Esophagus muscularis mucosa (tissue), 4 donors: Measurements from ENCODE around the gene TBC1D10A. TPM values are rescaled to one million over a fixed set of nuclear protein-coding genes. Genes with fewer than 3 reads are reported as not detected.
A peak's percentile ranks its signal among the peaks of the same experiment; 100 is the strongest.

Experiments used
- DNase-seq: peaks from one replicate; pipeline ENCODE4 v3.0.0-alpha.2; 2017; ENCODE audit errors: extremely low spot score
- H3K27ac ChIP-seq, 4 donors: fragments of 200-600 bp; sonication (generic); replicated peaks in 1 of 4; 1 replicate in 3 of 4; 2 replicates in 1 of 4; pipeline ENCODE4 v1.5.1; 2016 to 2019; ENCODE audit warnings: mild to moderate bottlenecking in 1 of 4
- H3K27me3 ChIP-seq, 4 donors: fragments of 200-600 bp; sonication (generic); one replicate each; pipeline versions ENCODE4 v1.5.1 to v1.6.0; 2016 to 2019
- H3K36me3 ChIP-seq, 4 donors: fragments of 200-600 bp; sonication (generic); one replicate each; pipeline ENCODE4 v1.5.1; 2016 to 2019
- H3K4me1 ChIP-seq, 4 donors: fragments of 200-600 bp; sonication (generic); one replicate each; pipeline ENCODE4 v1.5.1; 2016 to 2019
- H3K4me3 ChIP-seq, 4 donors: fragments of 200-600 bp; sonication (generic); 1 replicate in 2 of 4; 2 replicates in 2 of 4; pipeline ENCODE4 v1.5.1; 2016 to 2019; ENCODE audit warnings: mild to moderate bottlenecking in 4 of 4, moderate library complexity in 1 of 4
- H3K9me3 ChIP-seq, 4 donors: fragments of 200-600 bp; sonication (generic); 1 replicate in 3 of 4; 2 replicates in 1 of 4; pipeline ENCODE4 v1.5.1; 2016 to 2019
- CTCF ChIP-seq, 3 experiments: fragments of 200-600 bp in 2 of 3; fragments of 450-650 bp in 1 of 3; sonication (generic) in 2 of 3; IDR thresholded peaks; one replicate each; pipeline ENCODE4 v1.5.1; 2017 to 2019; ENCODE audit warnings: antibody characterized with exemption in 3 of 3, mild to moderate bottlenecking in 2 of 3, moderate library complexity in 1 of 3
- EP300 ChIP-seq: sonication (generic); formaldehyde crosslinking; IDR thresholded peaks from one replicate; pipeline ENCODE4 v1.6.1; 2017; ENCODE audit warnings: antibody characterized with exemption
- POLR2A ChIP-seq: fragments of 450-650 bp; IDR thresholded peaks from one replicate; pipeline ENCODE4 v1.6.1; 2017; ENCODE audit warnings: antibody characterized with exemption, moderate library complexity, mild to moderate bottlenecking, low read depth
- POLR2AphosphoS5 ChIP-seq, 2 donors: sonication (generic); formaldehyde crosslinking; IDR thresholded peaks; one replicate each; pipeline ENCODE4 v1.6.1; 2017; ENCODE audit warnings: antibody characterized with exemption in 2 of 2
- WGBS: methylation state at CpG from one replicate; pipeline ENCODE4 v1.1.5; 2018; 5-methylcytosine and 5-hydroxymethylcytosine counted together
- intact Hi-C: fragments of 100-400 bp; cut with DNase I; formaldehyde crosslinking; loops from one replicate; pipeline ENCODE4 v1.15.1; 2023
- total RNA-seq, 4 donors: library from RNA; depleted of rRNA; stranded (reverse); fragments of >200 nt; gene quantifications; one replicate each; pipeline versions ENCODE4 v1.1.0 to v1.2.1, GENCODE V29; 2016

Gene TBC1D10A
- total RNA-seq, 4 donors from 2014 or later = 29.5 to 40.3 (median 38.0) TPM

- Histone ChIP-seq H3K27me3 (no peaks in the 10 kb centered on the region), H3K36me3 (peaks cover 0 to 5% (median 0%) of the 10 kb centered on the region in 4 donors), H3K4me1 (peaks cover 9 to 20% (median 13%) of the 10 kb centered on the region in 4 donors), H3K27ac (peak overlapping the region in 3 of 4 donors; percentile 40 to 65 (median 57)), H3K4me3 (no peak overlapping the region), H3K9me3 (no peaks in the 10 kb centered on the region)
- intact Hi-C loops = no loop called here
- no peak for DNase-seq
- TF ChIP-seq EP300 = no peak
- no peak for TF ChIP-seq CTCF (IDR thresholded peaks at IDR 0.05)
- TF ChIP-seq POLR2AphosphoS5 (IDR thresholded peaks at IDR 0.05) = peak in 1 of 2 donors; percentile 17
- no peak for TF ChIP-seq POLR2A
- WGBS = 45% methylated on average over 14 of the region's 14 CpGs
These were observed 49.0 kb downstream of the TBC1D10A start for GRCh38 chr22:30277547-30278344.

- 72% methylated on average over 8 of the region's 8 CpGs for WGBS
These were observed 50.7 kb downstream of the TBC1D10A start for GRCh38 chr22:30276039-30276438.

GRCh38 chr22:30275625-30276024, 51.1 kb downstream of the TBC1D10A start:
- Histone ChIP-seq H3K36me3 (no peaks in the 10 kb centered on the region), H3K27me3 (no peaks in the 10 kb centered on the region), H3K27ac (no peak overlapping the region), H3K4me1 (peaks cover 9 to 20% (median 13%) of the 10 kb centered on the region in 4 donors), H3K9me3 (no peaks in the 10 kb centered on the region), H3K4me3 (no peak overlapping the region)
- no peak for DNase-seq
- WGBS = 82% methylated on average over 6 of the region's 8 CpGs
- intact Hi-C loops = no loop called here
- no peak for TF ChIP-seq POLR2A
- no peak for TF ChIP-seq CTCF (IDR thresholded peaks at IDR 0.05)
- no peak for TF ChIP-seq EP300
- no peak for TF ChIP-seq POLR2AphosphoS5 (IDR thresholded peaks at IDR 0.05)

More at GRCh38 chr22:30276039-30276438, 50.7 kb downstream of the TBC1D10A start:
- Histone ChIP-seq H3K4me3 (no peak overlapping the region), H3K36me3 (no peaks in the 10 kb centered on the region), H3K27ac (no peak overlapping the region), H3K27me3 (no peaks in the 10 kb centered on the region), H3K9me3 (no peaks in the 10 kb centered on the region), H3K4me1 (peaks cover 9 to 20% (median 13%) of the 10 kb centered on the region in 4 donors)
- intact Hi-C loops = no loop called here
- DNase-seq = no peak
- TF ChIP-seq POLR2AphosphoS5 (IDR thresholded peaks at IDR 0.05) = no peak
- TF ChIP-seq POLR2A = no peak

- DNase-seq = no peak
- intact Hi-C loops = no loop called here
- no peaks in the 10 kb centered on the region for H3K9me3 ChIP-seq
- H3K36me3 ChIP-seq = no peaks in the 10 kb centered on the region
- peaks cover 9 to 20% (median 13%) of the 10 kb centered on the region in 4 donors for H3K4me1 ChIP-seq
- WGBS = 85% methylated on average over 9 of the region's 9 CpGs
- TF ChIP-seq EP300 (no peak), POLR2AphosphoS5 (IDR thresholded peaks at IDR 0.05) (no peak), POLR2A (no peak), CTCF (IDR thresholded peaks at IDR 0.05) (no peak)
- H3K27ac ChIP-seq = no peak overlapping the region
- H3K4me3 ChIP-seq = no peak overlapping the region
- H3K27me3 ChIP-seq = no peaks in the 10 kb centered on the region
These were observed 52.3 kb downstream of the TBC1D10A start for GRCh38 chr22:30274437-30274812.

GRCh38 chr22:30273711-30274436, 52.9 kb downstream of the TBC1D10A start:
- 75% methylated on average over 10 of the region's 10 CpGs for WGBS
- Histone ChIP-seq H3K27ac (no peak overlapping the region), H3K27me3 (no peaks in the 10 kb centered on the region), H3K4me1 (peaks cover 9 to 17% (median 13%) of the 10 kb centered on the region in 4 donors), H3K36me3 (no peaks in the 10 kb centered on the region), H3K9me3 (no peaks in the 10 kb centered on the region), H3K4me3 (no peak overlapping the region)
- no peak for DNase-seq
- TF ChIP-seq POLR2A = no peak
- TF ChIP-seq POLR2AphosphoS5 (IDR thresholded peaks at IDR 0.05) = no peak
- intact Hi-C loops = no loop called here
